UCSD-AML1 (cell line): ENCODE results near the gene PRKRIP1.
"Not testable (repeated sequence)": the region's sequence is repeated elsewhere in the genome, so short reads cannot be mapped to it uniquely, and the experiment has no call there.

Experiments
- DNase-seq: peaks from one replicate; lab custom pipeline; 2025; ENCODE audit not compliant: unreplicated experiment; lab: John Stamatoyannopoulos, UW

The PRKRIP1 gene

GRCh38 chr7:102474736-102475435 is 78.7 kb downstream of the PRKRIP1 start:
- not testable (repeated sequence) for DNase-seq
